ENCODE results near the gene SYTL2. TPM values are rescaled to one million over a fixed set of nuclear protein-coding genes. Genes with fewer than 3 reads are reported as not detected.

The SYTL2 gene
- total RNA-seq, 1 experiment from 2014 or later, result 5.2 TPM

DNA sequence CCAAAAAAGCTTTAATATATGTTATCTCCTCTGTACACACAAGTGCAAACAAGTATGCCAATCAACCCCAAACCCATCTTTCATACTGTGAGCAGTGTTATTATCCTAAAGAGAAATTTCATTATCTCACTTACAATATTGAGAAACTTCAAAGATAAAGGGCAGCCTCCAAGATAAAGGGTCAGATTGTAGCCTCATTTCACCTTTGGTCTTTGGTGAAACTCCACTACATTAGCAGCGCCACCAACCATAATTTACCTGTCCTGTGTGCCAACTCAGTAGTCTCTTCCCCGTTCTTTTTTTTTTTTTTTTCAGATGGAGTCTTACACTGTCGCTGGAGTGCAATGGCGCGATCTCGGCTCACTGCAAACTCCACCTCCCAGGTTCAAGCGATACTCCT is 9.4 kb downstream of the SYTL2 start:
- H2BK20ac ChIP-seq (ENCODE audit: low read depth, low read length, poor library complexity, severe bottlenecking), result no peak overlapping the region
- H3K18ac ChIP-seq (ENCODE audit: insufficient read length, low read depth, low read length), result no peak overlapping the region
- no peak overlapping the region for H3K23ac ChIP-seq (ENCODE audit: insufficient read length, low read depth, low read length)
- no peak for DNase-seq
- no peak overlapping the region for H2BK15ac ChIP-seq (ENCODE audit: low read depth, low read length)
- no peak overlapping the region for H4K5ac ChIP-seq (ENCODE audit: insufficient read length, low read depth, low read length)
- no peak overlapping the region for H2BK12ac ChIP-seq (ENCODE audit: insufficient read length, low read depth, low read length)
- H3K56ac ChIP-seq (ENCODE audit: insufficient read length, low read depth, low read length), result no peak overlapping the region
- H4K91ac ChIP-seq (ENCODE audit: insufficient read length, low read depth, low read length), result no peak overlapping the region
- no peak overlapping the region for H2BK120ac ChIP-seq (ENCODE audit: low read depth, low read length, poor library complexity, severe bottlenecking)
- H3K14ac ChIP-seq (ENCODE audit: insufficient read depth, low read length), result no peak overlapping the region
- H3T11ph ChIP-seq (ENCODE audit: low read length), result no peak overlapping the region
- no peak overlapping the region for H2AK5ac ChIP-seq (ENCODE audit: insufficient read length, low read length)
- no peaks in the 10 kb centered on the region for H3K27me3 ChIP-seq (ENCODE audit: insufficient read depth, low read length)
- no peaks in the 10 kb centered on the region for H3K9me3 ChIP-seq (ENCODE audit: control insufficient read depth, low read depth, low read length)
- Mint-ChIP-seq H3K36me3 (ENCODE audit: insufficient read depth in 1 of 3, low read depth in 3 of 3) (no peaks in the 10 kb centered on the region), H3K27ac (no peak overlapping the region), H3K9me3 (no peaks in the 10 kb centered on the region), H3K4me3 (no peak overlapping the region), H3K4me1 (0 out of 4 replicates have a peak, but pooled peaks cover 2 to 4% of the 10 kb centered on the region in 2 experiments), H3K27me3 (ENCODE audit: low read depth) (peaks cover 2% of the 10 kb centered on the region; the same call in 1 of the 2 replicates)
- TF ChIP-seq, protein P1, sequence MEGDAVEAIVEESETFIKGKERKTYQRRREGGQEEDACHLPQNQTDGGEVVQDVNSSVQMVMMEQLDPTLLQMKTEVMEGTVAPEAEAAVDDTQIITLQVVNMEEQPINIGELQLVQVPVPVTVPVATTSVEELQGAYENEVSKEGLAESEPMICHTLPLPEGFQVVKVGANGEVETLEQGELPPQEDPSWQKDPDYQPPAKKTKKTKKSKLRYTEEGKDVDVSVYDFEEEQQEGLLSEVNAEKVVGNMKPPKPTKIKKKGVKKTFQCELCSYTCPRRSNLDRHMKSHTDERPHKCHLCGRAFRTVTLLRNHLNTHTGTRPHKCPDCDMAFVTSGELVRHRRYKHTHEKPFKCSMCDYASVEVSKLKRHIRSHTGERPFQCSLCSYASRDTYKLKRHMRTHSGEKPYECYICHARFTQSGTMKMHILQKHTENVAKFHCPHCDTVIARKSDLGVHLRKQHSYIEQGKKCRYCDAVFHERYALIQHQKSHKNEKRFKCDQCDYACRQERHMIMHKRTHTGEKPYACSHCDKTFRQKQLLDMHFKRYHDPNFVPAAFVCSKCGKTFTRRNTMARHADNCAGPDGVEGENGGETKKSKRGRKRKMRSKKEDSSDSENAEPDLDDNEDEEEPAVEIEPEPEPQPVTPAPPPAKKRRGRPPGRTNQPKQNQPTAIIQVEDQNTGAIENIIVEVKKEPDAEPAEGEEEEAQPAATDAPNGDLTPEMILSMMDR (conservative IDR thresholded peaks at IDR 0.05), result no peak
- peaks cover 2% of the 10 kb centered on the region; the same call in 1 of the 2 replicates for H3K4me1 ChIP-seq (ENCODE audit: insufficient read depth, low read length)
- no peak overlapping the region for H2BK5ac ChIP-seq (ENCODE audit: insufficient read length, low read length)
- H4K20me1 ChIP-seq (ENCODE audit: control insufficient read depth, insufficient read depth, insufficient read length), result no peaks in the 10 kb centered on the region
- no peak overlapping the region for H3K4ac ChIP-seq (ENCODE audit: low read depth, low read length)
- H3K27ac ChIP-seq (ENCODE audit: insufficient read length, low read depth, low read length), result no peak overlapping the region
- H3K79me2 ChIP-seq (ENCODE audit: insufficient read depth, low read length), result no peaks in the 10 kb centered on the region; the same call in 1 of the 2 replicates
- WGBS (ENCODE audit: extremely low coverage, insufficient read length, low lambda C conversion rate), result no CpG with 5 or more reads among the region's 7 CpGs
- H3K79me1 ChIP-seq (ENCODE audit: insufficient read depth, low read depth, low read length, poor library complexity, severe bottlenecking), result no peaks in the 10 kb centered on the region
- no peak overlapping the region for H4K8ac ChIP-seq (replicated peaks; ENCODE audit: insufficient read length, low read depth, low read length)
- H3K9ac ChIP-seq (ENCODE audit: extremely low read depth, insufficient read length, low read length), result no peak overlapping the region
- H2AFZ ChIP-seq (ENCODE audit: low read length), result no peak overlapping the region
- H3K23me2 ChIP-seq (ENCODE audit: insufficient read length, low read depth, low read length, poor library complexity, severe bottlenecking), result no peaks in the 10 kb centered on the region
- H3K4me2 ChIP-seq (ENCODE audit: insufficient read depth, insufficient read length, low read length), result no peak overlapping the region
